K562 (cell line): Measurements from ENCODE around the gene C5orf24. TPM values are rescaled to one million over a fixed set of nuclear protein-coding genes. Genes with fewer than 3 reads are reported as not detected.
A peak's percentile ranks its signal among the peaks of the same experiment; 100 is the strongest.

ENCODE experiments used
- ARID3A ChIP-seq: IDR thresholded peaks from 2 replicates; pipeline ENCODE4 v1.6.1; 2012; ENCODE audit warnings: low read depth, low read length, improper control_type of control experiment, borderline replicate concordance
- CAMTA2 ChIP-seq: fragments of 250-450 bp; sonication (Bioruptor Pico); conservative IDR thresholded peaks from 2 replicates; pipeline ENCODE4 v1.5.1; 2022
- GATA2 ChIP-seq: sonication (generic); formaldehyde crosslinking; IDR thresholded peaks from 2 replicates; pipeline ENCODE4 v1.4.0; 2020; ENCODE audit warnings: mild to moderate bottlenecking, missing genetic modification reagents
- IRF9 ChIP-seq: fragments of 450-650 bp; IDR thresholded peaks from 2 replicates; pipeline ENCODE4 v1.6.1; 2016; ENCODE audit warnings: missing biosample characterization, missing genetic modification characterization
- KDM2B ChIP-seq: fragments of 250-450 bp; sonication (Bioruptor Pico); IDR thresholded peaks from 2 replicates; pipeline ENCODE4 v1.8.0; 2021; ENCODE audit warnings: mild to moderate bottlenecking, moderate library complexity
- PML ChIP-seq: IDR thresholded peaks from 2 replicates; pipeline ENCODE4 v1.6.1; 2012; ENCODE audit warnings: low read length, inconsistent platforms
- TBL1XR1 ChIP-seq, 2 experiments: IDR thresholded peaks; 2 replicates each; pipeline ENCODE4 v1.6.1; 2012; ENCODE audit warnings: improper control_type of control experiment in 2 of 2, low read length in 2 of 2, mild to moderate bottlenecking in 1 of 2
- TSHZ1 ChIP-seq: fragments of 250-450 bp; sonication (Bioruptor Pico); IDR thresholded peaks from 2 replicates; pipeline ENCODE4 v1.4.0; 2020; ENCODE audit warnings: mild to moderate bottlenecking, moderate library complexity
- ZNF639 ChIP-seq, 2 experiments: fragments of 200-800 bp in 1 of 2; sonication (Bioruptor generic) in 1 of 2; sonication (generic) in 1 of 2; formaldehyde crosslinking in 1 of 2; IDR thresholded peaks in 1 of 2; conservative IDR thresholded peaks in 1 of 2; 2 replicates each; pipeline versions ENCODE4 v1.5.0 to v1.6.1; 2016 to 2020; ENCODE audit warnings: missing compliant biosample characterization in 1 of 2, missing genetic modification characterization in 1 of 2, missing genetic modification reagents in 1 of 2
- polyA plus RNA-seq, 8 experiments: library from polyadenylated mRNA; depleted of rRNA in 4 of 8; stranded (reverse) in 5 of 8; unstranded in 3 of 8; fragments of >200 nt; fragmentation: Nextera tagmentation in 2 of 8; fragmentation: Illumina TruSeq in 1 of 8; extraction: Ambion mirVana in 2 of 8; extraction: Trizol in 1 of 8; gene quantifications; 2 replicates each; pipeline versions ENCODE4 v1.2.1 to v1.2.3, GENCODE V29; 2011 to 2014; ENCODE audit warnings: inconsistent platforms in 1 of 8, missing spikeins in 1 of 8
- total RNA-seq, 7 experiments: library from RNA; depleted of rRNA in 6 of 7; stranded (reverse); fragments of >200 nt in 6 of 7; fragmentation: Illumina TruSeq in 2 of 7; extraction: Trizol in 2 of 7; gene quantifications; 2 replicates each; pipeline versions ENCODE4 v1.2.1 to v1.2.3, GENCODE V29; 2011 to 2021; ENCODE audit warnings: low replicate concordance in 1 of 7
- TF ChIP-seq, protein P1 (sequence below): fragments of 450-650 bp; formaldehyde crosslinking; IDR thresholded peaks from 2 replicates; pipeline ENCODE4 v1.4.0; 2022; ENCODE audit warnings: missing genetic modification characterization
- TF ChIP-seq, protein P2 (sequence below), 2 experiments: IDR thresholded peaks; 2 replicates each; pipeline ENCODE4 v1.6.1; 2011; ENCODE audit warnings: borderline replicate concordance in 1 of 2, control low read depth in 1 of 2, low read depth in 1 of 2, low read length in 1 of 2, mild to moderate bottlenecking in 1 of 2, mixed read lengths in 1 of 2, moderate library complexity in 1 of 2; ENCODE audit not compliant: insufficient read depth in 1 of 2, insufficient read length in 1 of 2, poor library complexity in 1 of 2, severe bottlenecking in 1 of 2; ENCODE audit errors: extremely low read depth in 1 of 2

Gene C5orf24
- total and polyA plus RNA-seq, 9 of the 15 experiments (the other 6 are each of a cell fraction or from before 2014, with no cell fraction given), result 8.9 to 38.6 (median 28.4) TPM

GRCh38 chr5:134845852-134846640 is at the start of gene C5orf24 (continued):
- no peak for TF ChIP-seq TSHZ1 (CRISPR knock-in tag)
- TF ChIP-seq IRF9 (tag), result no peak
- peak; percentile 83 for TF ChIP-seq GATA2 (CRISPR knock-in tag)
- TF ChIP-seq TBL1XR1 (IDR thresholded peaks at IDR 0.05; ENCODE audit: low read length in 2 of 2), result peak in 1 of 2 experiments; percentile 25; a peak in 1 of 4 replicates
- peak in 1 of 2 experiments; percentile 85; a peak in 2 of 4 replicates for TF ChIP-seq ZNF639 (CRISPR knock-in tag; conservative IDR thresholded peaks at IDR 0.05 in 1 of 2, IDR thresholded peaks at IDR 0.05 in 1 of 2)
- no peak for TF ChIP-seq KDM2B
- TF ChIP-seq, protein P1, sequence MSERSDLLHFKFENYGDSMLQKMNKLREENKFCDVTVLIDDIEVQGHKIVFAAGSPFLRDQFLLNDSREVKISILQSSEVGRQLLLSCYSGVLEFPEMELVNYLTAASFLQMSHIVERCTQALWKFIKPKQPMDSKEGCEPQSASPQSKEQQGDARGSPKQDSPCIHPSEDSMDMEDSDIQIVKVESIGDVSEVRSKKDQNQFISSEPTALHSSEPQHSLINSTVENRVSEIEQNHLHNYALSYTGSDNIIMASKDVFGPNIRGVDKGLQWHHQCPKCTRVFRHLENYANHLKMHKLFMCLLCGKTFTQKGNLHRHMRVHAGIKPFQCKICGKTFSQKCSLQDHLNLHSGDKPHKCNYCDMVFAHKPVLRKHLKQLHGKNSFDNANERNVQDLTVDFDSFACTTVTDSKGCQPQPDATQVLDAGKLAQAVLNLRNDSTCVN (CRISPR knock-in tag), result no peak
- TF ChIP-seq PML, result peak; percentile 84
- TF ChIP-seq CAMTA2 (CRISPR knock-in tag), result no peak
- no peak for TF ChIP-seq ARID3A
- TF ChIP-seq, protein P2, sequence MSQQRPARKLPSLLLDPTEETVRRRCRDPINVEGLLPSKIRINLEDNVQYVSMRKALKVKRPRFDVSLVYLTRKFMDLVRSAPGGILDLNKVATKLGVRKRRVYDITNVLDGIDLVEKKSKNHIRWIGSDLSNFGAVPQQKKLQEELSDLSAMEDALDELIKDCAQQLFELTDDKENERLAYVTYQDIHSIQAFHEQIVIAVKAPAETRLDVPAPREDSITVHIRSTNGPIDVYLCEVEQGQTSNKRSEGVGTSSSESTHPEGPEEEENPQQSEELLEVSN (IDR thresholded peaks at IDR 0.05; ENCODE audit: borderline replicate concordance in 1 of 2, extremely low read depth in 1 of 2, insufficient read depth in 1 of 2, insufficient read length in 1 of 2, low read depth in 1 of 2, low read length in 1 of 2, poor library complexity in 1 of 2, severe bottlenecking in 1 of 2), result peak; percentile 99
